SH-SY5Y (cell line): ENCODE measurements around the gene MLF2.

Source experiments
- GATA2 ChIP-seq: IDR thresholded peaks from 2 replicates; pipeline ENCODE4 v1.6.1; 2011; ENCODE audit warnings: mild to moderate bottlenecking, low read depth, low read length
- GATA3 ChIP-seq: IDR thresholded peaks from 2 replicates; pipeline ENCODE4 v1.6.1; 2011; ENCODE audit warnings: low read depth, mild to moderate bottlenecking, low read length, moderate library complexity

- TF ChIP-seq GATA3 (no peak), GATA2 (no peak)
Measured at GRCh38 chr12:6796576-6796975, 43.6 kb upstream of the MLF2 start.
